ENCODE results near the gene NFATC2IP. TPM values are rescaled to one million over a fixed set of nuclear protein-coding genes. Genes with fewer than 3 reads are reported as not detected.

The NFATC2IP gene
- total and polyA plus RNA-seq, 9 of the 15 experiments (the other 6 are each of a cell fraction or from before 2014, with no cell fraction given) = 15.6 to 106 (median 46.9) TPM

DNA sequence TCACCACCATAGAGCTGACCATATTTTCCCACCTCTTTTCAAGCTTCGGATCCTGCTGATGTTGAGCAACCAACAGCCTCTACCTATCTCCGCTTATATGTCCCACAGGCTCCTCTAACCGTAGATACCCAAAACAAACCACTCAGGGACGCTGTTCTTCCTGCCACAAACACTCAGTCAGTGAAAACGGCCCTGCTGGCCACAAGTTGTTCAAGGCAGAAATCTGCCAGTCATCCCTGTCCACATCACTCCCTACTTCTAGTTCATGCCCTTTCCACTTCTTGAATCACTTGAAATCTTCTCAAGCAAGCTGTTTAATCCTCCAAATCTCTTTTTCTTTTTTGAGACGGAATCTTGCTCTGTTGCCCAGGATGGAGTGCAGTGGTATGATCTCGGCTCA lies 33.6 kb upstream of the NFATC2IP start (continued):
- TF ChIP-seq, protein P1, sequence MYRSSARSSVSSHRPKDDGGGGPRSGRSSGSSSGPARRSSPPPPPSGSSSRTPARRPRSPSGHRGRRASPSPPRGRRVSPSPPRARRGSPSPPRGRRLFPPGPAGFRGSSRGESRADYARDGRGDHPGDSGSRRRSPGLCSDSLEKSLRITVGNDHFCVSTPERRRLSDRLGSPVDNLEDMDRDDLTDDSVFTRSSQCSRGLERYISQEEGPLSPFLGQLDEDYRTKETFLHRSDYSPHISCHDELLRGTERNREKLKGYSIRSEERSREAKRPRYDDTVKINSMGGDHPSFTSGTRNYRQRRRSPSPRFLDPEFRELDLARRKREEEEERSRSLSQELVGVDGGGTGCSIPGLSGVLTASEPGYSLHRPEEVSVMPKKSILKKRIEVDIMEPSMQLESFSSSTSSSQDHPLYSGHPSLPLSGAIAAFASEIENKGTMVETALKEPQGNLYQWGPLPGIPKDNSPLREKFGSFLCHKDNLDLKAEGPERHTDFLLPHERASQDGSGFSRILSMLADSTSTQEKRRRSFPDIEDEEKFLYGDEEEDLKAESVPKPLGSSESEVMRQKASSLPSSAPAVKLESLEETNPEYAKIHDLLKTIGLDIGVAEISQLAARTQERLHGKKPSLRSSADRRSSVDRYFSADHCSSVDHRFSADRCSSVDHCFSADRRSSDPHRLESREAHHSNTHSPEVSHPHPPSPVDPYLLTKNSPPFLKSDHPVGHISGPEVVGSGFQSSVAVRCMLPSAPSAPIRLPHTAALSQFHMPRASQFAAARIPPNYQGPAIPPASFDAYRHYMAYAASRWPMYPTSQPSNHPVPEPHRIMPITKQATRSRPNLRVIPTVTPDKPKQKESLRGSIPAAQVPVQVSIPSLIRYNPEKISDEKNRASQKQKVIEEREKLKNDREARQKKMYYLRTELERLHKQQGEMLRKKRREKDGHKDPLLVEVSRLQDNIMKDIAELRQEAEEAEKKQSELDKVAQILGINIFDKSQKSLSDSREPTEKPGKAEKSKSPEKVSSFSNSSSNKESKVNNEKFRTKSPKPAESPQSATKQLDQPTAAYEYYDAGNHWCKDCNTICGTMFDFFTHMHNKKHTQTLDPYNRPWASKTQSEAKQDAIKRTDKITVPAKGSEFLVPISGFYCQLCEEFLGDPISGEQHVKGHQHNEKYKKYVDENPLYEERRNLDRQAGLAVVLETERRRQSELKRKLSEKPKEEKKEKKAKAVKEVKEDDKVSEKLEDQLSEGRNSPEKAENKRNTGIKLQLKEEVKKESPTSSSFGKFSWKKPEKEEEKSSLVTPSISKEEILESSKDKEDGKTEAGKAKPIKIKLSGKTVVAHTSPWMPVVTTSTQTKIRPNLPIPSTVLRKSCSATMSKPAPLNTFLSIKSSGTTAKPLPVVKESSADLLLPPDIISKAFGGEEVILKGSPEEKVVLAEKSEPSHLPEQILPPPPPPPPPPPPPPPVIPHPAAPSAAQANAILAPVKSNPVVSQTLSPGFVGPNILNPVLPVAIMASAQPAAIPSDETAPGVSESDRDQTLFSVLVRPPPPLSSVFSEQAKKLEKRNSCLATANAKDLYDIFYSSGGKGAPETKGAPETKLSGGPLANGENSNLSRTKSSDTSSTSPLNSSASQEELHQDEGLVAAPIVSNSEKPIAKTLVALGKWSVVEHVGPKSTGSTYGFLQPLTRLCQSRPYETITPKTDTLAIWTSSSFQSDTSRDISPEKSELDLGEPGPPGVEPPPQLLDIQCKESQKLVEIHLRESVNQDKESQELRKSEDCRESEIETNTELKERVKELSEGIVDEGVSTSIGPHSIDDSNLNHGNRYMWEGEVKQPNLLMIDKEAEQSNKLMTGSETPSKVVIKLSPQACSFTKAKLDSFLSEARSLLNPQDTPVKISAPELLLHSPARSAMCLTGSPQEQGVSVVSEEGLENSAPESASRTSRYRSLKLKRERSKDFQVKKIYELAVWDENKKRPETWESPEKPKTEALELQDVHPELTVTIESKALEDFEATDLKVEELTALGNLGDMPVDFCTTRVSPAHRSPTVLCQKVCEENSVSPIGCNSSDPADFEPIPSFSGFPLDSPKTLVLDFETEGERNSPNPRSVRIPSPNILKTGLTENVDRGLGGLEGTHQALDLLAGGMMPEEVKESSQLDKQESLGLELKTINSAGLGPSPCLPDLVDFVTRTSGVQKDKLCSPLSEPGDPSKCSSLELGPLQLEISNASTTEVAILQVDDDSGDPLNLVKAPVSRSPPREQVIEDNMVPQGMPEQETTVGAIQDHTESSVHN (IDR thresholded peaks at IDR 0.05; ENCODE audit: borderline replicate concordance in 1 of 2, low read depth in 1 of 2) = no peak
- TF ChIP-seq, protein P2, sequence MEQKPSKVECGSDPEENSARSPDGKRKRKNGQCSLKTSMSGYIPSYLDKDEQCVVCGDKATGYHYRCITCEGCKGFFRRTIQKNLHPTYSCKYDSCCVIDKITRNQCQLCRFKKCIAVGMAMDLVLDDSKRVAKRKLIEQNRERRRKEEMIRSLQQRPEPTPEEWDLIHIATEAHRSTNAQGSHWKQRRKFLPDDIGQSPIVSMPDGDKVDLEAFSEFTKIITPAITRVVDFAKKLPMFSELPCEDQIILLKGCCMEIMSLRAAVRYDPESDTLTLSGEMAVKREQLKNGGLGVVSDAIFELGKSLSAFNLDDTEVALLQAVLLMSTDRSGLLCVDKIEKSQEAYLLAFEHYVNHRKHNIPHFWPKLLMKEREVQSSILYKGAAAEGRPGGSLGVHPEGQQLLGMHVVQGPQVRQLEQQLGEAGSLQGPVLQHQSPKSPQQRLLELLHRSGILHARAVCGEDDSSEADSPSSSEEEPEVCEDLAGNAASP (IDR thresholded peaks at IDR 0.05) = no peak
- TF ChIP-seq DNMT1 (IDR thresholded peaks at IDR 0.05) (no peak), U2AF1 (optimal IDR thresholded peaks at IDR 0.05; ENCODE audit: low read depth, low read length) (no peak), SMAD2 (IDR thresholded peaks at IDR 0.05; ENCODE audit: low read depth, low read length) (no peak), ZNF766 (CRISPR knock-in tag; conservative IDR thresholded peaks at IDR 0.05) (no peak), C11orf30 (IDR thresholded peaks at IDR 0.05; ENCODE audit: low read depth) (peak; percentile 65), ZBTB7A (IDR thresholded peaks at IDR 0.05; ENCODE audit: borderline replicate concordance, control insufficient read depth, low read depth, low read length) (no peak), GATA2 (CRISPR knock-in tag; IDR thresholded peaks at IDR 0.05) (no peak)
- TF ChIP-seq, protein P3, sequence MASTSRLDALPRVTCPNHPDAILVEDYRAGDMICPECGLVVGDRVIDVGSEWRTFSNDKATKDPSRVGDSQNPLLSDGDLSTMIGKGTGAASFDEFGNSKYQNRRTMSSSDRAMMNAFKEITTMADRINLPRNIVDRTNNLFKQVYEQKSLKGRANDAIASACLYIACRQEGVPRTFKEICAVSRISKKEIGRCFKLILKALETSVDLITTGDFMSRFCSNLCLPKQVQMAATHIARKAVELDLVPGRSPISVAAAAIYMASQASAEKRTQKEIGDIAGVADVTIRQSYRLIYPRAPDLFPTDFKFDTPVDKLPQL (IDR thresholded peaks at IDR 0.05; ENCODE audit: extremely low read depth, insufficient read length) = no peak
- TF ChIP-seq, protein P4, sequence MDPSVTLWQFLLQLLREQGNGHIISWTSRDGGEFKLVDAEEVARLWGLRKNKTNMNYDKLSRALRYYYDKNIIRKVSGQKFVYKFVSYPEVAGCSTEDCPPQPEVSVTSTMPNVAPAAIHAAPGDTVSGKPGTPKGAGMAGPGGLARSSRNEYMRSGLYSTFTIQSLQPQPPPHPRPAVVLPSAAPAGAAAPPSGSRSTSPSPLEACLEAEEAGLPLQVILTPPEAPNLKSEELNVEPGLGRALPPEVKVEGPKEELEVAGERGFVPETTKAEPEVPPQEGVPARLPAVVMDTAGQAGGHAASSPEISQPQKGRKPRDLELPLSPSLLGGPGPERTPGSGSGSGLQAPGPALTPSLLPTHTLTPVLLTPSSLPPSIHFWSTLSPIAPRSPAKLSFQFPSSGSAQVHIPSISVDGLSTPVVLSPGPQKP (CRISPR knock-in tag; IDR thresholded peaks at IDR 0.05) = no peak
- TF ChIP-seq, protein P5, sequence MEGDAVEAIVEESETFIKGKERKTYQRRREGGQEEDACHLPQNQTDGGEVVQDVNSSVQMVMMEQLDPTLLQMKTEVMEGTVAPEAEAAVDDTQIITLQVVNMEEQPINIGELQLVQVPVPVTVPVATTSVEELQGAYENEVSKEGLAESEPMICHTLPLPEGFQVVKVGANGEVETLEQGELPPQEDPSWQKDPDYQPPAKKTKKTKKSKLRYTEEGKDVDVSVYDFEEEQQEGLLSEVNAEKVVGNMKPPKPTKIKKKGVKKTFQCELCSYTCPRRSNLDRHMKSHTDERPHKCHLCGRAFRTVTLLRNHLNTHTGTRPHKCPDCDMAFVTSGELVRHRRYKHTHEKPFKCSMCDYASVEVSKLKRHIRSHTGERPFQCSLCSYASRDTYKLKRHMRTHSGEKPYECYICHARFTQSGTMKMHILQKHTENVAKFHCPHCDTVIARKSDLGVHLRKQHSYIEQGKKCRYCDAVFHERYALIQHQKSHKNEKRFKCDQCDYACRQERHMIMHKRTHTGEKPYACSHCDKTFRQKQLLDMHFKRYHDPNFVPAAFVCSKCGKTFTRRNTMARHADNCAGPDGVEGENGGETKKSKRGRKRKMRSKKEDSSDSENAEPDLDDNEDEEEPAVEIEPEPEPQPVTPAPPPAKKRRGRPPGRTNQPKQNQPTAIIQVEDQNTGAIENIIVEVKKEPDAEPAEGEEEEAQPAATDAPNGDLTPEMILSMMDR (IDR thresholded peaks at IDR 0.05 in 2 of 3, conservative IDR thresholded peaks at IDR 0.05 in 1 of 3; ENCODE audit: insufficient read depth in 2 of 3, low read depth in 1 of 3, low read length in 3 of 3) = peak; percentile 26 to 78 (median 49); a peak in 4 of 6 replicates
- TF ChIP-seq, protein P6, sequence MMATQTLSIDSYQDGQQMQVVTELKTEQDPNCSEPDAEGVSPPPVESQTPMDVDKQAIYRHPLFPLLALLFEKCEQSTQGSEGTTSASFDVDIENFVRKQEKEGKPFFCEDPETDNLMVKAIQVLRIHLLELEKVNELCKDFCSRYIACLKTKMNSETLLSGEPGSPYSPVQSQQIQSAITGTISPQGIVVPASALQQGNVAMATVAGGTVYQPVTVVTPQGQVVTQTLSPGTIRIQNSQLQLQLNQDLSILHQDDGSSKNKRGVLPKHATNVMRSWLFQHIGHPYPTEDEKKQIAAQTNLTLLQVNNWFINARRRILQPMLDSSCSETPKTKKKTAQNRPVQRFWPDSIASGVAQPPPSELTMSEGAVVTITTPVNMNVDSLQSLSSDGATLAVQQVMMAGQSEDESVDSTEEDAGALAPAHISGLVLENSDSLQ (IDR thresholded peaks at IDR 0.05) = peak; percentile 21; the same call in 1 of the 2 replicates

Data from K562 (cell line).